Testis (tissue), 3 donors: ENCODE data around the gene AQP2. TPM values are rescaled to one million over a fixed set of nuclear protein-coding genes. Genes with fewer than 3 reads are reported as not detected.

Experiments
- DNase-seq: peaks from one replicate; pipeline ENCODE4 v3.0.0-alpha.2; 2019
- H3K27ac ChIP-seq, 2 donors: fragments of 200-600 bp; sonication (generic); one replicate each; pipeline ENCODE4 v1.5.1; 2019
- H3K27me3 ChIP-seq: fragments of 200-600 bp; sonication (generic); one replicate; pipeline ENCODE4 v1.5.1; 2019
- H3K36me3 ChIP-seq: fragments of 200-600 bp; sonication (generic); one replicate; pipeline ENCODE4 v1.5.1; 2017; ENCODE audit warnings: low read depth; ENCODE audit errors: missing control alignments
- H3K4me1 ChIP-seq: fragments of 200-600 bp; sonication (generic); one replicate; pipeline ENCODE4 v1.5.1; 2019
- H3K4me3 ChIP-seq, 2 donors: fragments of 200-600 bp; sonication (generic); one replicate each; pipeline ENCODE4 v1.5.1; 2017 to 2019
- H3K9me3 ChIP-seq: fragments of 200-600 bp; sonication (generic); one replicate; pipeline ENCODE4 v1.5.1; 2017
- POLR2A ChIP-seq: fragments of 450-650 bp; IDR thresholded peaks from one replicate; pipeline ENCODE4 v1.6.1; 2017; ENCODE audit warnings: antibody characterized with exemption, mild to moderate bottlenecking, moderate library complexity
- WGBS, 2 donors: methylation state at CpG; one replicate each; pipeline ENCODE4 v1.1.5; 2018; 5-methylcytosine and 5-hydroxymethylcytosine counted together
- intact Hi-C: fragments of 100-400 bp; cut with DNase I; formaldehyde crosslinking; loops from one replicate; pipeline ENCODE4 v1.15.1; 2023; ENCODE audit warnings: low total_unique reads
- polyA plus RNA-seq: library from polyadenylated mRNA; stranded (reverse); fragments of 350-450 nt; fragmentation: Illumina TruSeq; extraction: RNeasy Lipid Tissue Mini Kit (QIAGEN cat#74804); gene quantifications from one replicate; pipeline ENCODE4 v1.2.3, GENCODE V29; 2014; ENCODE audit warnings: low read depth, low replicate concordance; ENCODE audit not compliant: insufficient read depth
- total RNA-seq, 2 donors: library from RNA; depleted of rRNA; stranded (reverse); fragments of >200 nt; gene quantifications; one replicate each; pipeline ENCODE4 v1.2.3, GENCODE V29; 2016
- TF ChIP-seq, protein P1 (sequence below), 3 experiments: fragments of 450-650 bp in 2 of 3; fragments of 200-600 bp in 1 of 3; sonication (generic) in 1 of 3; IDR thresholded peaks; one replicate each; pipeline ENCODE4 v1.5.1; 2016 to 2019; ENCODE audit warnings: antibody characterized with exemption in 3 of 3, mild to moderate bottlenecking in 2 of 3, moderate library complexity in 1 of 3

AQP2 gene
- total and polyA plus RNA-seq, 3 donors from 2014 or later = 0.79 to 1.9 (median 1.1) TPM

DNA sequence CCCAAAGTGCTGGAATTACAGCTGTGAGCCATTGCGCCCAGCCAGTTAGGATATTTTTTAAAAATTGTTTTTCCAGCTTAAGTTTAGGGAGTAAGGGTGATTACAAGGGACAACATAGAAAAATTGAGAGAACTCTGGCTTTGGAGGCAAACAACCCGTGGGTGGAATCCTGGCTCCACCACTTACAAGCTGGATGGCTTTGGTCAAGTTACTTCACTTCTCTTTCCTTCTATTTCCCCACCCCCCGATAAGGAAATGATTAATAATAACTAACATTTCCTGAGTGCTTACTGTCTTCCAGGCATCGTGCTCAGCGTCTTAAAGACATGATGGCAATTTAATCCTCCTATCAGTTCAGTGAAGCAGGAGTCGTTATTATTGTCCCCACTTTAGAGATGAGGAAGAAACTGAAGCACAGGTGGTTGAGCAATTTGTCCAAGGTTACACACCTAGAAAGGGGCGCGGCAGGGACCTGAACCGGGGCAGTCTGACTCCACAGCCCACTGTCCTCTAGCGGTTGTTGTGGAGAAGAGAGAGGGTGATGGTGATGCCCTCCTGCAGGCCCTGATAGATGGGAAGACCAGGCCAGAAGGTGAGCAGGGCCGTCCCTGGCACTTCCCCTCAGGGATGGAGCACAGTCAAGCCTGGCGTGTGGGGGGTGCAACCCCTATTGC is 30.2 kb upstream of the AQP2 start:
- no peak overlapping the region for H3K4me3 ChIP-seq
- no peak overlapping the region for H3K27ac ChIP-seq
- peaks cover 25% of the 10 kb centered on the region for H3K4me1 ChIP-seq
- no peaks in the 10 kb centered on the region for H3K9me3 ChIP-seq
- 72 to 73% methylated on average over 11 to 12 of the region's 12 CpGs for WGBS, 2 donors
- TF ChIP-seq, protein P1, sequence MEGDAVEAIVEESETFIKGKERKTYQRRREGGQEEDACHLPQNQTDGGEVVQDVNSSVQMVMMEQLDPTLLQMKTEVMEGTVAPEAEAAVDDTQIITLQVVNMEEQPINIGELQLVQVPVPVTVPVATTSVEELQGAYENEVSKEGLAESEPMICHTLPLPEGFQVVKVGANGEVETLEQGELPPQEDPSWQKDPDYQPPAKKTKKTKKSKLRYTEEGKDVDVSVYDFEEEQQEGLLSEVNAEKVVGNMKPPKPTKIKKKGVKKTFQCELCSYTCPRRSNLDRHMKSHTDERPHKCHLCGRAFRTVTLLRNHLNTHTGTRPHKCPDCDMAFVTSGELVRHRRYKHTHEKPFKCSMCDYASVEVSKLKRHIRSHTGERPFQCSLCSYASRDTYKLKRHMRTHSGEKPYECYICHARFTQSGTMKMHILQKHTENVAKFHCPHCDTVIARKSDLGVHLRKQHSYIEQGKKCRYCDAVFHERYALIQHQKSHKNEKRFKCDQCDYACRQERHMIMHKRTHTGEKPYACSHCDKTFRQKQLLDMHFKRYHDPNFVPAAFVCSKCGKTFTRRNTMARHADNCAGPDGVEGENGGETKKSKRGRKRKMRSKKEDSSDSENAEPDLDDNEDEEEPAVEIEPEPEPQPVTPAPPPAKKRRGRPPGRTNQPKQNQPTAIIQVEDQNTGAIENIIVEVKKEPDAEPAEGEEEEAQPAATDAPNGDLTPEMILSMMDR (IDR thresholded peaks at IDR 0.05) = no peak
- TF ChIP-seq POLR2A = no peak
- no peak for DNase-seq
- intact Hi-C loops = no loop called here
- H3K27me3 ChIP-seq = no peaks in the 10 kb centered on the region
- H3K36me3 ChIP-seq = no peaks in the 10 kb centered on the region

DNA sequence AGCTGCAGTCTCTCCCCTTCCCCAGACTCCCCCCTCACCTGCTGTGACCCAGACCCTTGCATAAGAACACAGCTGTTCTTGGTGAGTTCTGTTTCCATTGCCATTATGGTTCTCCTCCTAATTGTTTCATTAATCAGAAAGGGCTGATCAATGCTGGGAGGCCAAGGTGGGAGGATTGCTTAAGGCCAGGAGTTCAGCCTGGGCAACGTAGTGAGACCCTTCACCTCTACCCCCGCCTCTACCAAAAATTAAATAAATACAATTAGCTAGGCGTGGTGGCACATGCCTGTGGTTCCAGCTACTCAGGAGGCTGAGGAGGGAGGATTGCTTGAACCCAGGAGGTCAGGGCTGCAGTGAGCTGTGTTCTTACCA is 29.6 kb upstream of the AQP2 start:
- no peaks in the 10 kb centered on the region for H3K27me3 ChIP-seq
- no peak overlapping the region for H3K27ac ChIP-seq
- no peaks in the 10 kb centered on the region for H3K9me3 ChIP-seq
- DNase-seq = no peak
- TF ChIP-seq, protein P1 (IDR thresholded peaks at IDR 0.05) = no peak
- no peak for TF ChIP-seq POLR2A
- H3K4me1 ChIP-seq = peaks cover 25% of the 10 kb centered on the region
- H3K4me3 ChIP-seq = no peak overlapping the region
- no peaks in the 10 kb centered on the region for H3K36me3 ChIP-seq
- intact Hi-C loops = no loop called here
- 85 to 94% methylated on average over 3 of the region's 3 CpGs for WGBS, 2 donors

DNA sequence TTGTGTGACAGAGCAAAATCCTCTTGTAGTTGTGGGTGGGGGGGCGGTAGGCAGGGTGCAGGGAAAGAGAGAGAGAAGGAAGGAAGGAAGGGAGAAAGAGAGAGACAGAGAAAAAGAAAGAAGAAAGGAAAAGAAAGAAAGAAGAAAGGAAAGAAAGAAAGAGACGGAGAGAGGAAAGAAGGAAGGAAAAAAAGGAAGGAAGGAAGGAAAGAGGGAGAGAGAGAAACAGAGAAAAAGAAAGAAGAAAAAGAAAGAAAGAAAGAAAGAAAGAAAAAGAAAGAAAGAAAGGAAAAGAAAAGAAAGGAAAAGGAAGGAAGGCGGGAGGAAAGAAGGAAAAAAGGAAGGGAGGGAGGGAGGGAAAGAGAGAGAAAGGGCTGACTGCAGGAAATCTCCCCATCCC is 29.2 kb upstream of the AQP2 start:
- no peaks in the 10 kb centered on the region for H3K27me3 ChIP-seq
- no peaks in the 10 kb centered on the region for H3K9me3 ChIP-seq
- no peak overlapping the region for H3K4me3 ChIP-seq
- 57 to 84% methylated on average over 3 of the region's 3 CpGs for WGBS, 2 donors
- H3K27ac ChIP-seq = no peak overlapping the region
- no peaks in the 10 kb centered on the region for H3K36me3 ChIP-seq
- no peak for TF ChIP-seq POLR2A
- TF ChIP-seq, protein P1 (IDR thresholded peaks at IDR 0.05) = no peak
- intact Hi-C loops = no loop called here
- DNase-seq = no peak
- H3K4me1 ChIP-seq = peaks cover 25% of the 10 kb centered on the region

DNA sequence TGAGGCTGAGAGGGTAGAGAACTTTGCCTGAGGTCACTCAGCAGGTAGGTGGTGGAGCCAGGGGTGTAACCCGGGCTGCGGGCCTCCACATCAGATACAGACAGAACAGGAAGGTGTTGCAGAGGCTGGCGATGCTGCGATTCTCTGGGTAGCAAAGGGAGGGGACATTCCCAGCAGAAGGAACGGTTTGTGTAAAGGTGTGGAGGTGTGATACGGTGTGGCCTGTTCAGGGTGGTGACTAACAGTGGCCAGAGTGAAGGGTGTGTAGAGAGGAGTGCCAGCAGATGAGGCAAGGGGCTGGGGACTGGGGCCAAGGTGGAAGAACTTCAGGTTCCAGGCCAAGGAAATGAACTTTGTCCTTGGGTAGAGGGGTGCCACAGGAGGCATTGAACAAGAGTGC is 28.6 kb upstream of the AQP2 start:
- Histone ChIP-seq H3K36me3 (no peaks in the 10 kb centered on the region), H3K27ac (no peak overlapping the region)

More for the DNA sequence above, 28.6 kb upstream of the AQP2 start:
- Histone ChIP-seq H3K4me1 (peaks cover 25% of the 10 kb centered on the region), H3K4me3 (no peak overlapping the region), H3K9me3 (no peaks in the 10 kb centered on the region), H3K27me3 (no peaks in the 10 kb centered on the region)
- WGBS, 2 donors = 72 to 82% methylated on average over 6 of the region's 6 CpGs
- intact Hi-C loops = no loop called here
- no peak for DNase-seq
- TF ChIP-seq POLR2A = no peak
- TF ChIP-seq, protein P1 (IDR thresholded peaks at IDR 0.05) = no peak
